ENCODE measurements around the gene LRP4. TPM values are rescaled to one million over a fixed set of nuclear protein-coding genes. Genes with fewer than 3 reads are reported as not detected.

The LRP4 gene
- total and polyA plus RNA-seq, 2 of the 13 experiments (the other 11 are each of a cell fraction or from before 2014, with no cell fraction given), result 4.7 to 13.3 TPM

DNA sequence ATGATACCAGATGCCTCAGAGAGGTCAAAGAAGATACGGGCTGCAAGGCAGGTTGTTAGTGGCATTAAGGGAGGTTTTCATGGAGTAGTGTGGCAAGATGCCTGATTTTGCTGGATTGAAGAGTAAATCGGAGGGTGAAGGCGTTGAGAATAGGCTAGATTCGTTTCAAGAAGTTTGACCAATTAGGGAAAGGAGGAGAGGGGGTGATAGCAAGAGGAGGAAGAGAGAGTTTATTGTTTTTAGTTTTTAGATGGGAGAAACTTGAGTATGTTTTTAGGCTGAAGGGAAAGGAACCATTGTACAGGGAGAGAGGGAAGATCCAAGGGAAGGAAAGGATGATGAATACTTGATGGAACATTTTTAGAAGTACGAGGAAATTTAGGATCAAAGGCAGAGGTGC is 34.7 kb upstream of the LRP4 start:
- ATAC-seq (no peak), FAIRE-seq (no peak), DNase-seq (ENCODE audit: low spot score) (no peak)
- intact Hi-C loops (cut with micrococcal nuclease; ENCODE audit: unreplicated experiment), result no loop called here
- Histone ChIP-seq H3K79me2 (ENCODE audit: insufficient read depth, low read length) (no peaks in the 10 kb centered on the region), H3K9ac (ENCODE audit: insufficient read depth, low read depth, low read length) (no peak overlapping the region), H4K20me1 (ENCODE audit: insufficient read depth, low read length) (no peaks in the 10 kb centered on the region), H3K9me3 (ENCODE audit: low read length) (no peaks in the 10 kb centered on the region), H3K4me1 (ENCODE audit: insufficient read depth, low read length) (peaks cover 23% of the 10 kb centered on the region), H3K27ac (ENCODE audit: extremely low read length, insufficient read depth, low read length) (no peak overlapping the region), H3K4me3 (replicated peaks in 1 of 3; ENCODE audit: insufficient read depth in 1 of 3, low read depth in 2 of 3, low read length in 3 of 3) (no peak overlapping the region), H3K27me3 (ENCODE audit: control insufficient read depth in 1 of 2, insufficient read depth in 2 of 2, low read length in 2 of 2) (no peaks in the 10 kb centered on the region), H3K36me3 (replicated peaks in 1 of 2; ENCODE audit: control insufficient read depth in 1 of 2, insufficient read depth in 2 of 2, low read length in 2 of 2) (no peaks in the 10 kb centered on the region), H2AFZ (ENCODE audit: low read length) (no peak overlapping the region), H3K4me2 (ENCODE audit: low read depth, low read length) (no peak overlapping the region)
- in situ Hi-C loops (cut with HindIII; ENCODE audit: extremely low pct_ligation_motif_present, low pct_unique_long_range_greater_than_20kb), result no loop called here
- WGBS (ENCODE audit: low lambda C conversion rate), result 94% methylated on average over 5 of the region's 5 CpGs
- ChIA-PET POLR2A (no interaction called here), CTCF (ENCODE audit: low intra/inter-chr PET ratio, low total read pairs) (no interaction called here)
- BruUV-seq (replicated peaks), result no TSS peak
- no peak for TF ChIP-seq ZNF550 (CRISPR knock-in tag; IDR thresholded peaks at IDR 0.05; ENCODE audit: borderline replicate concordance)
- TF ChIP-seq SP2 (CRISPR knock-in tag; IDR thresholded peaks at IDR 0.05), result no peak
- TF ChIP-seq ZNF343 (CRISPR knock-in tag; IDR thresholded peaks at IDR 0.05), result no peak
- TF ChIP-seq, protein P1, sequence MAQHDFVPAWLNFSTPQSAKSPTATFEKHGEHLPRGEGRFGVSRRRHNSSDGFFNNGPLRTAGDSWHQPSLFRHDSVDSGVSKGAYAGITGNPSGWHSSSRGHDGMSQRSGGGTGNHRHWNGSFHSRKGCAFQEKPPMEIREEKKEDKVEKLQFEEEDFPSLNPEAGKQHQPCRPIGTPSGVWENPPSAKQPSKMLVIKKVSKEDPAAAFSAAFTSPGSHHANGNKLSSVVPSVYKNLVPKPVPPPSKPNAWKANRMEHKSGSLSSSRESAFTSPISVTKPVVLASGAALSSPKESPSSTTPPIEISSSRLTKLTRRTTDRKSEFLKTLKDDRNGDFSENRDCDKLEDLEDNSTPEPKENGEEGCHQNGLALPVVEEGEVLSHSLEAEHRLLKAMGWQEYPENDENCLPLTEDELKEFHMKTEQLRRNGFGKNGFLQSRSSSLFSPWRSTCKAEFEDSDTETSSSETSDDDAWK (CRISPR knock-in tag; IDR thresholded peaks at IDR 0.05), result no peak
- no peak for TF ChIP-seq HMGA1 (CRISPR knock-in tag; conservative IDR thresholded peaks at IDR 0.05)
- no peak for TF ChIP-seq ZNF12 (CRISPR knock-in tag; IDR thresholded peaks at IDR 0.05)
- TF ChIP-seq, protein P2, sequence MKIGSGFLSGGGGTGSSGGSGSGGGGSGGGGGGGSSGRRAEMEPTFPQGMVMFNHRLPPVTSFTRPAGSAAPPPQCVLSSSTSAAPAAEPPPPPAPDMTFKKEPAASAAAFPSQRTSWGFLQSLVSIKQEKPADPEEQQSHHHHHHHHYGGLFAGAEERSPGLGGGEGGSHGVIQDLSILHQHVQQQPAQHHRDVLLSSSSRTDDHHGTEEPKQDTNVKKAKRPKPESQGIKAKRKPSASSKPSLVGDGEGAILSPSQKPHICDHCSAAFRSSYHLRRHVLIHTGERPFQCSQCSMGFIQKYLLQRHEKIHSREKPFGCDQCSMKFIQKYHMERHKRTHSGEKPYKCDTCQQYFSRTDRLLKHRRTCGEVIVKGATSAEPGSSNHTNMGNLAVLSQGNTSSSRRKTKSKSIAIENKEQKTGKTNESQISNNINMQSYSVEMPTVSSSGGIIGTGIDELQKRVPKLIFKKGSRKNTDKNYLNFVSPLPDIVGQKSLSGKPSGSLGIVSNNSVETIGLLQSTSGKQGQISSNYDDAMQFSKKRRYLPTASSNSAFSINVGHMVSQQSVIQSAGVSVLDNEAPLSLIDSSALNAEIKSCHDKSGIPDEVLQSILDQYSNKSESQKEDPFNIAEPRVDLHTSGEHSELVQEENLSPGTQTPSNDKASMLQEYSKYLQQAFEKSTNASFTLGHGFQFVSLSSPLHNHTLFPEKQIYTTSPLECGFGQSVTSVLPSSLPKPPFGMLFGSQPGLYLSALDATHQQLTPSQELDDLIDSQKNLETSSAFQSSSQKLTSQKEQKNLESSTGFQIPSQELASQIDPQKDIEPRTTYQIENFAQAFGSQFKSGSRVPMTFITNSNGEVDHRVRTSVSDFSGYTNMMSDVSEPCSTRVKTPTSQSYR (CRISPR knock-in tag; IDR thresholded peaks at IDR 0.05; ENCODE audit: borderline replicate concordance), result no peak
- TF ChIP-seq PPARG (CRISPR knock-in tag; conservative IDR thresholded peaks at IDR 0.05), result no peak
- no peak for TF ChIP-seq RARA (CRISPR knock-in tag; IDR thresholded peaks at IDR 0.05)
- no peak for TF ChIP-seq DRAP1 (CRISPR knock-in tag; IDR thresholded peaks at IDR 0.05)
- no peak for TF ChIP-seq HIVEP1 (CRISPR knock-in tag; IDR thresholded peaks at IDR 0.05)
- TF ChIP-seq PLRG1 (conservative IDR thresholded peaks at IDR 0.05), result no peak
- TF ChIP-seq, protein P3, sequence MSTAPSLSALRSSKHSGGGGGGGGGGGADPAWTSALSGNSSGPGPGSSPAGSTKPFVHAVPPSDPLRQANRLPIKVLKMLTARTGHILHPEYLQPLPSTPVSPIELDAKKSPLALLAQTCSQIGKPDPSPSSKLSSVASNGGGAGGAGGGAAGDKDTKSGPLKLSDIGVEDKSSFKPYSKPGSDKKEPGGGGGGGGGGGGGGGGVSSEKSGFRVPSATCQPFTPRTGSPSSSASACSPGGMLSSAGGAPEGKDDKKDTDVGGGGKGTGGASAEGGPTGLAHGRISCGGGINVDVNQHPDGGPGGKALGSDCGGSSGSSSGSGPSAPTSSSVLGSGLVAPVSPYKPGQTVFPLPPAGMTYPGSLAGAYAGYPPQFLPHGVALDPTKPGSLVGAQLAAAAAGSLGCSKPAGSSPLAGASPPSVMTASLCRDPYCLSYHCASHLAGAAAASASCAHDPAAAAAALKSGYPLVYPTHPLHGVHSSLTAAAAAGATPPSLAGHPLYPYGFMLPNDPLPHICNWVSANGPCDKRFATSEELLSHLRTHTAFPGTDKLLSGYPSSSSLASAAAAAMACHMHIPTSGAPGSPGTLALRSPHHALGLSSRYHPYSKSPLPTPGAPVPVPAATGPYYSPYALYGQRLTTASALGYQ (CRISPR knock-in tag; IDR thresholded peaks at IDR 0.05), result no peak
- no peak for TF ChIP-seq HDAC1 (CRISPR knock-in tag; IDR thresholded peaks at IDR 0.05)
- TF ChIP-seq KDM3A (CRISPR knock-in tag; IDR thresholded peaks at IDR 0.05; ENCODE audit: low read depth), result no peak
- TF ChIP-seq ZNF704 (CRISPR knock-in tag; IDR thresholded peaks at IDR 0.05; ENCODE audit: borderline replicate concordance), result no peak
- no peak for TF ChIP-seq ZNF224 (CRISPR knock-in tag; IDR thresholded peaks at IDR 0.05)
- no peak for TF ChIP-seq NBN (conservative IDR thresholded peaks at IDR 0.05)
- TF ChIP-seq NR1H2 (CRISPR knock-in tag; IDR thresholded peaks at IDR 0.05; ENCODE audit: borderline replicate concordance, low read depth), result no peak

All from HepG2 (cell line).